ENCODE results near the gene LCN10.

DNA sequence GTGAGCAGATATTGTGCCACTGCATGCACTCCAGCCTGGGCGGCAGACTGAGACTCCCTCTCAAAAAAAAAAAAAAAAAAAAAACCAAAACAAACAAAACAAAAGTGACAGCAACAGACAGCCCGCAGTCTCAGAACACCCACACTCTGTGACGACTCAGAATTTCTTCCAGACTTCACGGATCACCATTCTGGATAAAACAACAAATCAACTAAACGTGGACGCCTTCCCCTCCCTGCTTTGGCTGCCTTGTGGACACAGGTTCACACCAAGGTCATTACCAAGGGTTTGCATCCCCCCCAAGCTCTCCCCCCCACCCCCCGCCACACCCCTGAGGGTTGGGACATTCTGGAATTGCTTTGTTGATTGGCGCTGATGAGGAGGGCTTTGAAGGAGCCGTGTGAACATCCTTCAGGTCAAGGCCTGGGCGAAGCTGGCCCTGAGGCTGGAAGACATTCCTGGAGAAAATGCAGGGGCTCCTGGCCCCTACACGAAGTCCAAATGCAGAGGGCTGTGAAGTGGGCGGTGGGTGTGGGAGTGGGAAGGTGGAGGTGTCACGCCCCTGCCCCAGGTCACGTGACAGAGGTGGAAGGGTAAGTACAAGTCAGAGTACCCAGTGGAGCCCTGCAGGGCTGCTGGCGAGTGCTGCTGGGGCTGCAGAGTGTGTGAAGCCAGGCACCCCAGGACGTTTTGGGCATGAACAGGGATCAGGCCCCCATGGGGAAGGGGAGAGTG lies 10.1 kb downstream of the LCN10 start:
- no peak for TF ChIP-seq POLR2AphosphoS5 (IDR thresholded peaks at IDR 0.05)
- no peak for TF ChIP-seq CTCF (IDR thresholded peaks at IDR 0.05)
- no peak for TF ChIP-seq POLR2A (IDR thresholded peaks at IDR 0.05)
- TF ChIP-seq EP300 (IDR thresholded peaks at IDR 0.05) = no peak

Data from upper lobe of left lung (tissue), 4 donors.